Measurements from ENCODE around the gene COL4A5. TPM values are rescaled to one million over a fixed set of nuclear protein-coding genes. Genes with fewer than 3 reads are reported as not detected.
"Not testable (repeated sequence)": the region's sequence is repeated elsewhere in the genome, so short reads cannot be mapped to it uniquely, and the experiment has no call there.

COL4A5 gene
- total RNA-seq, 2 donors from 2014 or later, result 2.7 to 7.0 TPM

GRCh38 chrX:108456971-108457477 lies 17.4 kb downstream of the COL4A5 start:
- H3K9ac ChIP-seq (ENCODE audit: low read depth in 2 of 2, low read length in 2 of 2), result no peak overlapping the region
- no peaks in the 10 kb centered on the region for H3K36me3 ChIP-seq
- no peaks in the 10 kb centered on the region for H3K27me3 ChIP-seq
- intact Hi-C loops (cut with DNase I), result no loop called here
- TF ChIP-seq, protein P1, sequence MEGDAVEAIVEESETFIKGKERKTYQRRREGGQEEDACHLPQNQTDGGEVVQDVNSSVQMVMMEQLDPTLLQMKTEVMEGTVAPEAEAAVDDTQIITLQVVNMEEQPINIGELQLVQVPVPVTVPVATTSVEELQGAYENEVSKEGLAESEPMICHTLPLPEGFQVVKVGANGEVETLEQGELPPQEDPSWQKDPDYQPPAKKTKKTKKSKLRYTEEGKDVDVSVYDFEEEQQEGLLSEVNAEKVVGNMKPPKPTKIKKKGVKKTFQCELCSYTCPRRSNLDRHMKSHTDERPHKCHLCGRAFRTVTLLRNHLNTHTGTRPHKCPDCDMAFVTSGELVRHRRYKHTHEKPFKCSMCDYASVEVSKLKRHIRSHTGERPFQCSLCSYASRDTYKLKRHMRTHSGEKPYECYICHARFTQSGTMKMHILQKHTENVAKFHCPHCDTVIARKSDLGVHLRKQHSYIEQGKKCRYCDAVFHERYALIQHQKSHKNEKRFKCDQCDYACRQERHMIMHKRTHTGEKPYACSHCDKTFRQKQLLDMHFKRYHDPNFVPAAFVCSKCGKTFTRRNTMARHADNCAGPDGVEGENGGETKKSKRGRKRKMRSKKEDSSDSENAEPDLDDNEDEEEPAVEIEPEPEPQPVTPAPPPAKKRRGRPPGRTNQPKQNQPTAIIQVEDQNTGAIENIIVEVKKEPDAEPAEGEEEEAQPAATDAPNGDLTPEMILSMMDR (IDR thresholded peaks at IDR 0.05), result no peak
- no peaks in the 10 kb centered on the region for H3K4me1 ChIP-seq
- DNase-seq, result no peak
- no peaks in the 10 kb centered on the region for H3K9me3 ChIP-seq
- no peak overlapping the region for H3K4me3 ChIP-seq
- no peak overlapping the region for H3K27ac ChIP-seq

GRCh38 chrX:108464604-108465003 lies 25.0 kb downstream of the COL4A5 start:
- H3K27me3 ChIP-seq, result no peaks in the 10 kb centered on the region
- no peak overlapping the region for H3K9ac ChIP-seq (ENCODE audit: low read depth in 2 of 2, low read length in 2 of 2)
- no peaks in the 10 kb centered on the region for H3K4me1 ChIP-seq
- intact Hi-C loops (cut with DNase I), result no loop called here
- H3K9me3 ChIP-seq, result no peaks in the 10 kb centered on the region
- no peak for DNase-seq
- H3K4me3 ChIP-seq, result no peak overlapping the region
- no peak overlapping the region for H3K27ac ChIP-seq
- TF ChIP-seq, protein P1 (IDR thresholded peaks at IDR 0.05), result no peak
- H3K36me3 ChIP-seq, result no peaks in the 10 kb centered on the region

- no peaks in the 10 kb centered on the region for H3K9me3 ChIP-seq
- H3K36me3 ChIP-seq, result no peaks in the 10 kb centered on the region
- TF ChIP-seq, protein P1 (IDR thresholded peaks at IDR 0.05), result no peak
- intact Hi-C loops (cut with DNase I), result no loop called here
- H3K9ac ChIP-seq (ENCODE audit: low read depth in 2 of 2, low read length in 2 of 2), result no peak overlapping the region
- H3K4me3 ChIP-seq, result no peak overlapping the region
- no peak for DNase-seq
- no peaks in the 10 kb centered on the region for H3K27me3 ChIP-seq
- no peaks in the 10 kb centered on the region for H3K4me1 ChIP-seq
- no peak overlapping the region for H3K27ac ChIP-seq
Measured at GRCh38 chrX:108468486-108468885, 28.8 kb downstream of the COL4A5 start.

GRCh38 chrX:108473979-108474378 lies 34.3 kb downstream of the COL4A5 start:
- intact Hi-C loops (cut with DNase I), result no loop called here
- Histone ChIP-seq H3K4me1 (no peaks in the 10 kb centered on the region), H3K27ac (no peak overlapping the region), H3K4me3 (no peak overlapping the region), H3K9me3 (no peaks in the 10 kb centered on the region), H3K36me3 (no peaks in the 10 kb centered on the region), H3K27me3 (no peaks in the 10 kb centered on the region), H3K9ac (ENCODE audit: low read depth in 2 of 2, low read length in 2 of 2) (no peak overlapping the region)
- TF ChIP-seq, protein P1 (IDR thresholded peaks at IDR 0.05), result no peak
- no peak for DNase-seq

GRCh38 chrX:108481528-108481927 lies 41.9 kb downstream of the COL4A5 start:
- H3K36me3 ChIP-seq; H3K27me3 ChIP-seq; H3K27ac ChIP-seq; H3K9ac ChIP-seq (ENCODE audit: low read depth in 2 of 2, low read length in 2 of 2); intact Hi-C loops (cut with DNase I); H3K4me3 ChIP-seq; DNase-seq; H3K9me3 ChIP-seq; H3K4me1 ChIP-seq: not testable (repeated sequence)

- Histone ChIP-seq H3K9me3 (no peaks in the 10 kb centered on the region), H3K27ac (no peak overlapping the region), H3K9ac (ENCODE audit: low read depth in 2 of 2, low read length in 2 of 2) (no peak overlapping the region), H3K36me3 (no peaks in the 10 kb centered on the region), H3K27me3 (no peaks in the 10 kb centered on the region), H3K4me3 (no peak overlapping the region), H3K4me1 (no peaks in the 10 kb centered on the region)
- TF ChIP-seq, protein P1 (IDR thresholded peaks at IDR 0.05), result no peak
- no peak for DNase-seq
- intact Hi-C loops (cut with DNase I), result no loop called here
Measured at GRCh38 chrX:108484251-108484650, 44.6 kb downstream of the COL4A5 start.
